Lung (tissue), 12 donors: ENCODE measurements around the gene CKM. TPM values are rescaled to one million over a fixed set of nuclear protein-coding genes. Genes with fewer than 3 reads are reported as not detected.
"Not testable (repeated sequence)": the region's sequence is repeated elsewhere in the genome, so short reads cannot be mapped to it uniquely, and the experiment has no call there.

ENCODE experiments used
- ATAC-seq: fragments of 200-7000 bp; cut with Tn5 transposase; one replicate; pipeline ENCODE4 v1.9.1; 2020; ENCODE audit warnings: moderate number of reproducible peaks; ENCODE audit not compliant: insufficient read depth, low FRiP score
- DNase-seq, 3 donors: peaks; one replicate each; pipeline ENCODE4 v3.0.0-alpha.2; 2013 to 2017
- H3K27ac ChIP-seq, 2 donors: one replicate each; pipeline ENCODE4 v1.5.1; 2013; ENCODE audit warnings: mild to moderate bottlenecking in 2 of 2, moderate library complexity in 2 of 2, control low read depth in 1 of 2, inconsistent platforms in 1 of 2, low read depth in 1 of 2, low read length in 1 of 2
- H3K27me3 ChIP-seq, 3 donors: one replicate each; pipeline ENCODE4 v1.5.1; 2013; ENCODE audit warnings: low read length in 2 of 3; ENCODE audit not compliant: control insufficient read depth in 3 of 3, insufficient read depth in 3 of 3
- H3K36me3 ChIP-seq, 4 donors: one replicate each; pipeline ENCODE4 v1.5.1; 2013; ENCODE audit warnings: low read length in 4 of 4, mild to moderate bottlenecking in 1 of 4, moderate library complexity in 1 of 4; ENCODE audit not compliant: control insufficient read depth in 4 of 4, insufficient read depth in 4 of 4
- H3K4me1 ChIP-seq, 5 donors: one replicate each; pipeline ENCODE4 v1.5.1; 2013; ENCODE audit warnings: low read length in 5 of 5, mild to moderate bottlenecking in 2 of 5, moderate library complexity in 1 of 5; ENCODE audit not compliant: control insufficient read depth in 5 of 5, insufficient read depth in 5 of 5
- H3K4me3 ChIP-seq: one replicate; pipeline ENCODE4 v1.5.1; 2013; ENCODE audit warnings: mild to moderate bottlenecking, control low read depth, moderate library complexity
- H3K9ac ChIP-seq, 2 donors: one replicate each; pipeline ENCODE4 v1.5.1; 2013; ENCODE audit warnings: low read length in 2 of 2, control low read depth in 1 of 2; ENCODE audit not compliant: insufficient read depth in 1 of 2
- H3K9me3 ChIP-seq, 4 donors: one replicate each; pipeline ENCODE4 v1.5.1; 2013; ENCODE audit warnings: low read length in 3 of 4, mild to moderate bottlenecking in 1 of 4, moderate library complexity in 1 of 4; ENCODE audit not compliant: control insufficient read depth in 4 of 4, insufficient read depth in 3 of 4
- WGBS, 2 donors: extraction: QIAGEN DNeasy Blood & Tissue Kit; methylation state at CpG; one replicate each; pipeline ENCODE4 v1.1.7; 2013; 5-methylcytosine and 5-hydroxymethylcytosine counted together
- polyA plus RNA-seq, 2 donors: library from polyadenylated mRNA; stranded (reverse); fragments of 200-250 nt; gene quantifications; one replicate each; pipeline ENCODE4 v1.2.1, GENCODE V29; 2013
- total RNA-seq, 2 donors: library from RNA; depleted of rRNA in 1 of 2; stranded (reverse); fragments of >200 nt in 1 of 2; gene quantifications; one replicate each; pipeline ENCODE4 v1.2.1, GENCODE V29; 2014 to 2021
- TF ChIP-seq, protein P1 (sequence below): IDR thresholded peaks from 2 replicates; pipeline ENCODE4 v1.5.1; 2012; ENCODE audit warnings: mild to moderate bottlenecking; ENCODE audit errors: control extremely low read depth, extremely low read depth
- donor health status: control.
- donor health status: control.
- donor health status: Bipolar disorder and iron deficiency.
- donor health status: healthy.
- donor health status: DM: yes; HTN: yes; CAD: no.

CKM gene
- total and polyA plus RNA-seq, 4 donors: 0.06 to 1.4 (median 0.97) TPM; not detected in 1

DNA sequence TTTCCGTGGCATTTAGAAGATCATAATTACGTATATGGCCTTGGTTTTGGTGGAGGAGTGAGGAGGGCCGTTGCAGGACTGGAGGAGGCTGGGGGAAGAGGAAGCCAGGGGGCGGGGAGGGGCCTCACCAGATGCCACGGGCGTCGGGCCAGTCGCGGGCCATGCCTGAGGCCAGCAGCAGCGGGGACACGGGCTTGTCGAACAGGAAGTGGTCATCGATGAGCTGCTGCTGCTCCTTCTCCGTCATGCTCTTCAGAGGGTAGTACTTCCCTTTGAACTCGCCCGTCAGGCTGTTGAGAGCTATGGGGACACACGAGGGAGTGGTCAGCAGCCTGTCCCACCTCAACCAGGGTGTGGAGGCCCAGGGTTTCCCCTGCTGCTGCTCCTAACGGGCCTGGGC, 11.1 kb downstream of the CKM start:
- Histone ChIP-seq H3K9me3 (no peaks in the 10 kb centered on the region), H3K9ac (no peak overlapping the region), H3K4me1 (no peaks in the 10 kb centered on the region), H3K27me3 (peaks cover 0 to 2% (median 0%) of the 10 kb centered on the region in 3 donors), H3K36me3 (no peaks in the 10 kb centered on the region), H3K4me3 (no peak overlapping the region), H3K27ac (no peak overlapping the region)
- DNase-seq (peak; percentile 55 to 63 (median 56)), ATAC-seq (no peak)
- WGBS, 2 donors: 15 to 23% methylated on average over 18 of the region's 18 CpGs
- TF ChIP-seq, protein P1, sequence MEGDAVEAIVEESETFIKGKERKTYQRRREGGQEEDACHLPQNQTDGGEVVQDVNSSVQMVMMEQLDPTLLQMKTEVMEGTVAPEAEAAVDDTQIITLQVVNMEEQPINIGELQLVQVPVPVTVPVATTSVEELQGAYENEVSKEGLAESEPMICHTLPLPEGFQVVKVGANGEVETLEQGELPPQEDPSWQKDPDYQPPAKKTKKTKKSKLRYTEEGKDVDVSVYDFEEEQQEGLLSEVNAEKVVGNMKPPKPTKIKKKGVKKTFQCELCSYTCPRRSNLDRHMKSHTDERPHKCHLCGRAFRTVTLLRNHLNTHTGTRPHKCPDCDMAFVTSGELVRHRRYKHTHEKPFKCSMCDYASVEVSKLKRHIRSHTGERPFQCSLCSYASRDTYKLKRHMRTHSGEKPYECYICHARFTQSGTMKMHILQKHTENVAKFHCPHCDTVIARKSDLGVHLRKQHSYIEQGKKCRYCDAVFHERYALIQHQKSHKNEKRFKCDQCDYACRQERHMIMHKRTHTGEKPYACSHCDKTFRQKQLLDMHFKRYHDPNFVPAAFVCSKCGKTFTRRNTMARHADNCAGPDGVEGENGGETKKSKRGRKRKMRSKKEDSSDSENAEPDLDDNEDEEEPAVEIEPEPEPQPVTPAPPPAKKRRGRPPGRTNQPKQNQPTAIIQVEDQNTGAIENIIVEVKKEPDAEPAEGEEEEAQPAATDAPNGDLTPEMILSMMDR: no peak

DNA sequence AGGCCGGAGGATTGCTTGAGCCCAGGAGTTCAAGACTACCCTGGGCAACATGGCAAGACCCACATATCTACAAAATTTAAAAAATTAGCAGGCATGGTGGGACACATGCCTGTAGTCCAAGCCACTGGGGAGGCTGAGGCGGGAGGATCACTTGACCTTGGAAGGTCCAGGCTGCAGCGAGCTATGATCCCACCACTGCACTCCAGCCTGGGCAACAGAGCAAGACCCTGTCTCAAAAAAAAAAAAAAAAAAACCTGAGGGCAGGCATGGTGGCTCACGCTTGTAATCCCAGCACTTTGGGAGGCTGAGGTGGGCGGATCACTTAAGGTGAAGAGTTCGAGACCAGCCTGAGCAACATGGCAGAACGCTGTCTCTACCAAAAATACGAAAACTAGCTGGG, 13.4 kb downstream of the CKM start:
- not testable (repeated sequence) for H3K4me1 ChIP-seq, DNase-seq, H3K9me3 ChIP-seq, H3K27me3 ChIP-seq, H3K9ac ChIP-seq, H3K4me3 ChIP-seq, H3K36me3 ChIP-seq, ATAC-seq
- peak overlapping the region in 1 of 2 donors; percentile 35 for H3K27ac ChIP-seq
- WGBS, 2 donors: 95 to 96% methylated on average over 8 of the region's 8 CpGs

DNA sequence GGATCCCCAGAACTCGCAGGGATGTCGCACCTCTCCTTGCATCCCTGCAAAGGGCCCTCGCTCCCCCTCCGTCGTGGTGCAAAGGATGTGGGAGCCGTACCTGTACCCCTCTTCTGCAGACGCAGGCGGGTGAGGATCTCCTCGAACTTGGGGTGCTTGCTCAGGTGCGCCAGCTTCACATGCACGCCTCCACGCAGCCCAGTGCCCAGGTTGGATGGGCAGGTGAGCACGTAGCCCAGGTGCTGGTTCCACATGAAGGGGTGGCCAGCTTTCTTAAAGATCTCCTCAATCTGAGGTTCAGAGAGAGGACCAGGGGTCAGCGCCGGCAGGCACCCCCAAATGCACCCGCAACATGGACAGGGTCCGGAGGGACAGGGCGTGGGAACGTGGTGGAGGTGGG, 15.3 kb downstream of the CKM start:
- no peaks in the 10 kb centered on the region for H3K4me1 ChIP-seq
- TF ChIP-seq, protein P1: no peak
- DNase-seq (no peak), ATAC-seq (no peak)
- no peaks in the 10 kb centered on the region for H3K9me3 ChIP-seq
- WGBS, 2 donors: 89 to 91% methylated on average over 19 of the region's 19 CpGs
- no peak overlapping the region for H3K27ac ChIP-seq
- no peaks in the 10 kb centered on the region for H3K27me3 ChIP-seq
- no peak overlapping the region for H3K9ac ChIP-seq
- peaks cover 0 to 6% (median 0%) of the 10 kb centered on the region in 4 donors for H3K36me3 ChIP-seq
- H3K4me3 ChIP-seq: no peak overlapping the region

DNA sequence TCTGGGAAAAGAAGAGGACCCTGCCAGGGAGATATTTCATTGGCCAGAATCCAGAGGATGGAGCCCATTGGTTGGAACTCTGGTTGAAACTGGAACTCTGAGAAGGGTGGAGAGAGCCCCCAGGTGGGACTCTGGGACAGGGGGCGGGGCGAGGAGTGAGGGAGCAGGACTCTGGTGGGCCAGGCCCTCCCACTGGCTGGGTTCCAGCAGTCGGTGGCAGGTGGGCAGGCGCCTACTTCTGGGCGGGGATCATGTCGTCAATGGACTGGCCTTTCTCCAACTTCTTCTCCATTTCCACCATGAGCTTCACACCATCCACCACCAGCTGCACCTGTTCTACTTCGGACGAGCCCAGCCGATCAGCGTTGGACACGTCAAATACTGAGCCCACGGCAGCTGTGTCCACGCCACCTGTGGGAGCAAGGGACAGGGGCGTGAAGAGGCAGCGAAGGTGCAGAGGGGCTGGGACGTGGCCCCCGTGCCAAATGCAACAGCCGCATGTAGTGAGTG, 16.1 kb downstream of the CKM start:
- ATAC-seq (no peak), DNase-seq (peak; percentile 26 to 58 (median 32))
- Histone ChIP-seq H3K9me3 (no peaks in the 10 kb centered on the region), H3K4me1 (no peaks in the 10 kb centered on the region), H3K27me3 (no peaks in the 10 kb centered on the region), H3K27ac (no peak overlapping the region), H3K9ac (no peak overlapping the region), H3K4me3 (no peak overlapping the region), H3K36me3 (peaks cover 0 to 11% (median 1%) of the 10 kb centered on the region in 4 donors)
- WGBS, 2 donors: 70 to 80% methylated on average over 18 of the region's 18 CpGs
- TF ChIP-seq, protein P1: no peak
